ENCODE data around the gene EARS2.
"Not testable (repeated sequence)": the region's sequence is repeated elsewhere in the genome, so short reads cannot be mapped to it uniquely, and the experiment has no call there.

EARS2 gene

DNA sequence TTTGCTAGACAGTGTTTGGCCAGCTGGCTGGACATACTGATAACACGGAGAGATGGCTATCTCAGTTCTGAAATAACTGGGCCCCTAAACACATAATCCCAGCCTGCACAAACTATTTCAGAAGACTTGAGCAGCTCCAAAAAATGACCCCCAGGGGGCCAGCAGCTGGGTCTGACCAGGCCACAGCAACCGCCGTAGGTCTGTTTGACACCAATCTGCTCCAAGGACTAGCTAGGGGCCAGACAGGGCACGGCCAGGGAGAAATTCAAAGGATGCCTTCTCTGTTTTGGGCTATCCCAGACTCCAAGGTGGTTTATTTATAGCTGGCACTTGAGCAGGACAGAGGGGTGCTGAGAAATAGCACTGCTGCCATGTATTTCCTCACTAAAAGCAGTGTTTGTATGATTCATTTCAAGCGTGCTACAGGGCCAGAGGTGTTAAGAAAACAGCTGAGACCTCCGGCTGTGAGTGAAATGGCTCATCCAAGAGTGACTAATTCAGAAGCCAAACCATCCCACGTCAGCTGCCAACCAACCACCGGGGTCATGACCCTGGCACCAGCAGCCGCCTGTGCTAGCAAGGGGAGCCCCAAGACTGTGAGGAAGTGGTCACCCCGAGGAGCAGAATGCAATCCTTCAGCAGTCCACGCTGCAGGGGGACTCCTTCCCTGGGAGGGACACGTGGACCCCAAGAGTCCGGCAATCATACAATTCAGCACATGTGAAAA, 52.5 kb downstream of the EARS2 start:
- peak; percentile 65 to 70 for DNase-seq

GRCh38 chr16:23504076-23504452, 53.1 kb downstream of the EARS2 start:
- no peak for DNase-seq

DNA sequence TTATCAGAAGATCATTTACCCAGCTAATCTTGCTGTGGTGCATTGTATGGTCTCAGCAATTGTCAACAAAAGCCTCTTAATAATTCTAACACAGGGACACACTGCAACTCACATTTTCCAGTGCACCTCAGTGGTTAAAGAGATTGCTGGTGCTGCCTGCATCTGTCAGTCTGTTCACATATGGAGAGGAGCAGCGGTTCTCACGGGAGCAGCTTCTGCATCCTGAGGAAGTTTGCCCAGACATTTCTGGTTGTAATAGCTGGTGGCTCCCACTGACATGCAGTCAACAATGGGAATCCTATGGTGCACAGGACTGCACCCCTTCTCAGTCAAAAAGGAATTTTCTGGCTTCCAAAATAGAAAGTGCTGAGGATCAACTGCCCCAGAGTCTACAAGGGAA, 54.7 kb downstream of the EARS2 start:
- no peak for DNase-seq

DNA sequence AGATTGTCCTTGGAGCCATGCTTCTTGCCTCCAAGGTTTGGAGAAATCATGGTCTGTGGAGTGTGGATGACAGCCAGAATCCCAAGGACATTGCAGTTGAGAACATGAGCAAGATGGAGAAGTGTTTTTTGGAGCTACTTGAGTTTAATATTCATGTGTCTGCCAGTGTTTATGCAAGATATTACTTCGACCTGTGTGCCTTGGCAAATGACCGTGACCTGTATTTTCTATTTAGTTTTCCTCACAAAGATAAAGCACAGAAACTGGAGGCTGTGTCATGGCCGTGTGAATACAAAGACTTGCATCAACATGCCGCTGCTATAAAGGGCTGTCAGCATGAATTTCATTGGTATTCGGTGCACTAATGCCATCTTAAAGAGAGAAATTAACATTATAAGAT, 55.9 kb downstream of the EARS2 start:
- DNase-seq, result no peak

- no peak for DNase-seq
Observed at GRCh38 chr16:23500862-23501225, 56.3 kb downstream of the EARS2 start.

DNA sequence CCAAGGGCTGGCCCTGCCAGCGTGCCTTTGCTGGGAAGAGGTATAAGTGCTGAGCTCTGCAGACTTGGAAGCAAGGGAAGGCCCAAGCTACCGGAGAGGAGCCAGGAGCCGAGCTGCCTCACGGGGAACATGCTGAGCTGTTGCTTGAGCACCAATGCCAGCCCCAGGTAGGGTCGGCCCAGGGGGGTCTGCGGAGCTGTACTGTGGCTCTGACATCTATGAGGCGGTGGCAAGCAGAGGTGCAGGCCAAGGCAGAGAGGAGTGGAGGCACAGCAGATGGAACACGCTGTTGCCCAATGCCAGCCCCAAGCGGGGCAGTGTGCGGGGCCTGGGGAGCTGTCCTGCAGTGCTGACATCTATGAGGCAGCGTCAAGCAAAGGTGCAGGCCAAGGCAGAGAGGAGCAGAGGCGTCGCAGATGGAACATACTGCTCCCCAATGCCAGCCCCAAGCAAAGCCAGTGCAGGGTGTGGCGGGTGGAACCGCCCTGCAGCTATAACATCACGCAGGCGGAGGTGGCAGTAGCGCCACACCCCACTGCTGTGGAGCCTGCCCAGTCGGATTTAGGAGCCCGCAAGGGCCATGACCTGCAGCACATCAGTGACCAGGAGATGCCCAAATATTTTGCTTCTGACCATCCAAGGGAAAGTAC, 56.8 kb downstream of the EARS2 start:
- DNase-seq, result no peak

DNA sequence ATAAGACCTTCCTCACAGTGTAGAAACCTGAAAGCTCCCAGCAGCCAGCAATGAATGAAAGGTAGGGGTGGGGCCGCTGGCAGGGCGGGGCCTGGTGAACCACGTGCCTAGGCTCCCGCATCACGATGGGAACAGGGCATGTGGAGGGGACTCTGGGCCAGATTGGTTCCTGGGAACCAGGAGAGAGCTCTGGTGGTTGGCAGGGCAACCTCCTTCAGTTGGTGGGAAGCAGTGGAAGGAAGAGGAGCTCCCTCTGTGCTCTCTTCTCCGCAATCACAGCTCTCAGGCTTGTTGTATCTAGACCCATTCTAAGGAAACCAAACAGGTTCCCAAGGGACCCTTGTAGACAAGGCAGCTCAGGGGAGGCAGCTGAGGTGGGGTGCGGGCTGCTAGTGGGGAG, 57.3 kb downstream of the EARS2 start:
- no peak for DNase-seq

- no peak for DNase-seq
Observed at GRCh38 chr16:23498863-23499262, 58.3 kb downstream of the EARS2 start.

DNA sequence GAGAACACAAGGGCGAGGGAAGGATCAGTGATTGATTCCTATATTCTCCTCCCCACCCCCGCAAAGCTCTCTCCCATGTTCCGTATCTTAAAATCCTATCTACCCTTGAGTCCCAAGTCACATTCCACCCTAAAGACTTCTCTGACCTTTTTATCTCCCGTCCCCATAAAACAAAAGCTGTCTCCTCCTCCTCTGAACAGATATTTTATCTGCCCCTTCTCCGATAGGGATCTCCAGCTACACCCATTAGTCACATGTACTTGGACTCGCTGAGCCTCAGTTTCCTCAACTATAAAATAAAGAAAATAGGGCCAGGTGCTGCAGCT, 59.6 kb downstream of the EARS2 start:
- no peak for DNase-seq

- no peak for DNase-seq
Observed at GRCh38 chr16:23496821-23497542, 60.2 kb downstream of the EARS2 start.

GRCh38 chr16:23495671-23496070, 61.5 kb downstream of the EARS2 start:
- DNase-seq, result no peak

DNA sequence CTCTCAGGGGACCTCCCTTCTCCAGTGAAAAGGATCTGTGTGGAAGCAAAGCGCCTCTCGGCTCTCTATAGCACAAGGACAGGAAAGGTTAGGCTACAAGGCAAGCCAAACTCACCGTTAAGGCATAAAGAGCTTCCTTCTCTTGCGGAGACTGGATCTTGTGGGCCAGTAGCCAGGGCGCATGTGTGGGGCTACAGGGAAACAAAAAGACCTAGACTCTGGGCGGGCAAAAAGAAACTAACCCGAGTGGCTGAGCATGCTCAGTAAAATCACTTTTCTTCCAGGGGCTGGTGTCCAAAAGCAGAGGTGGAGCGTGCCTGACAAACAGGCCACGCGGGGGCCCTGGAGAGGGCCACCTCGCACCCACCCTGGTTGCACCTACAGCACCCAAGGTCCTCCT, 63.0 kb downstream of the EARS2 start:
- DNase-seq, result no peak

DNA sequence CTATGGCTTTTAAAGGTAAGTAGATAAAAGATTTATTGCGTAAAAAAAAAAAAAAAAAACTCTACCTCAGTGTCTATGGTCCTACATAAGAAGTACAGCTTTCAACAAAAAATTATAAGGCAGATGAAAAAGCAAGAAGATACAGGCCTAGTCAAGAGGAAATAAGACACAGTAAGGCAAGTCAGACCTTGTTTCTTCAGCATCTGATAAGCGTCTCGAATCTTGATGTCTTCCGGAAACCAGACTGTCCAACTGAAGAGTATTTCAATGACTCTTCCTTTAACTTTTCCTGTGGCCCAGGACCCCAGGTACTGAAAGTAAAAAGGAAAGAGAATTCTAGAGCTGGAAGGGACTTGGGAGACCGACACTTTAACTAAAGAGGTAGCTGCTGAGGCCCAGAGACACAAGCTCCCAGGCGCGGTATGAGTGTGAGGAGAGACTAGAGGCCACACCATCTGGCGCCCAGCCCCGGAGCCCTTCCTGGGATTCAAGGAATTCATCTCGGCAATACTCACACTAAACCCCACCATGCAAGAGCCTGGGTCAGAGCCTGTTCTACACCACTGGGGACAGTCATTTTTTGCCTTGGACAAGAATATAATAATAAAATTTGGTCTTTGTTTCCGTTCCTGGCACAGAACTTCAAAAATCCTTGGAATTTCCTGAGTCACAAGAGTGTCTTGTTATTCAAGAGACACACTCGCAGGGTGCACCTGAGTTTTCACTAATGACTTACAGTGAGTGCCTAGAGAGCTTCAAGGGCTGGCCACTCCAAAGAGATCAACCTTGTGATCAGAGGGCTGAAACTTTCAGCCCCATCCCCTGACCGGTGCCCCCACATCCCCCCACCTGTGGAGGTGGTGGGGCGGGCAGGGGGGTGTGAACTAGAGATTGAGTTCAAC, 65.4 kb downstream of the EARS2 start:
- DNase-seq, result no peak

DNA sequence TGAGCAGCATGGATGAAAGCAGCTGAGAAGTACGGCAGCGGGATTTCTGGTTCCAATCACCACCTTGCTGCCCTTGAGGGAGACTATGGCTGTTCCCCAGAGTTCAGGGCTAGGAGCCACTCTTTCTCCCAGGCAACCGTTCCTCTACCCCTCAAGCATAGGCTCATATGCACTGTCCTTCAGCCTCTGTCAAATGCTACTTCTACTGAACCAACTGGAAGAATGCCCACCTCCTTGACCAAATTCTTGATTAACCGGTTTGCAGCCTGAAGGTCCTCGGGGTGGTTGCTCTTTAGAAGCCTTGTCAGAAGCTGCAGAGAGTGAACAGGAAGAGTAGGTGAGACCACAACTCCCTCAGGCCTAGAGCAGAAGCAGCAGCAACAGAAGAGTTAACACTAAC, 70.7 kb downstream of the EARS2 start:
- DNase-seq, result no peak

DNA sequence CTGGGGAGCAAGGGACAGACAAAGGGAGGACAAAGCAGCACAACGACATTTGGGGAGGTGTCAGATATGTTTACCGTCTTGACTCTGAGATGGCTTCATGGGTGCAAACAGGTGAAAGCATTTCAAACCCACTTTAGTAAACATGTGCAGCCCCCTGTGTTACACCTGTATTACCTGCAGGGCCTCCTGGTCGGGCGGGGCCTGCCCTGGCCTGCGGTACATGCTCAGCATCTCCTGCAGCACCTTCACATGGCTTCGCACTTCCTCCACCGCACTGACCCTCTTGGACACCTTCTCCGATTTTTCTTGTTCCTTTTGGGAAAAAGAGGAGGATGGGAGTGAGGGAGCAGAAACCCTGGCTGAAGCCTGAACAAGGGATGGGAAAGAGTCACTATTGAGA, 71.3 kb downstream of the EARS2 start:
- no peak for DNase-seq

DNA sequence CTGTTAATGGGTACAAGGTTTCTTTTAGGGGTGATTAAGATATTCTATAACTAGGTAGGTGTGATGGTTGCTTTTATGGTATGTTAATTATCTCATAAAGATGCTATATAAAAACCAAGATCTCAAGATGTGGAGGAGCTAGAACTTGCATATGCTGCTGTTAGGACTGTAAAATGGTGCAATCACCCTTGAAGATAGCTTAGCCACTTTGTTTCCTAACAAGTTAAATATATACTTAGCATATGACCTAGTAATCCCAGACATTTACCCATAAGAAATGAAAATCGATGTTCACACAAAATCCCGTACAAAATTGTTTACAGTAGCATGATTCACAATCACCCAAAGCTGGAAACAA, 71.9 kb downstream of the EARS2 start:
- no peak for DNase-seq

DNA sequence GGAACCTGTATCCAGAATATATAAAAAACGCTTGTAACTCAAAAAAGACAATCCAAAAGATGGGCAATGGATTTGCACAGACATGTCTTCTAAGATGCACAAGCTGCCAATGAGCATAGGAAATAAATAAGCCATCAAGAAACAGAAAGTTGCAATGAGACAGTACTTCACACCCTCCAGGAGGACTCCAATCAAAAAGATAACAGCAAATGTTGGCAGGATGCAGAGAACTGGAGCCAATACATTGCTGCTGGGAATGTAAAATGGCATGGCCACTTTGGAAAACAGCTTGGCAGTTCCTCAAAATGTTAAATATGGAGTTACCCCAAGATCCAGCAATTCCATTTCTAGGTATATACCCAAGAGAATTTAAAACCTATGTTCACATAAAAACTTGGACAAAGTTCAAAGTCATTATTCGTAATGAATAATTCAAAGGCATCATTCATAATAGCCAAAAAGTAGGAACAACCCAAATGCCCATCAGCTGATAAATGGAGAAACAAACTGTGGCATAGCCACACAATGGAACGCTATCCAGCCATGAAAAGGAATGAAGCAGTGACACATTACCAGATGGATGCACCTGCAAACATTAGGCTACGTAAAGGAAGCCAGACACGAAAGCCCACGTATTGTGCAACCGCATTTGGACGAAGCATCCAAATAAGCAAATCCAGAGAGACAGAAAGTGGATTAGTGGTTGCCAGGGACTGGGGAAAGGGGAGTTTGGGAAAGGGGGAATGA, 72.5 kb downstream of the EARS2 start:
- no peak for DNase-seq

GRCh38 chr16:23483492-23483891, 73.7 kb downstream of the EARS2 start:
- DNase-seq, result not testable (repeated sequence)

- DNase-seq, result no peak
Observed at GRCh38 chr16:23482778-23483177, 74.4 kb downstream of the EARS2 start.

GRCh38 chr16:23480257-23480656, 76.9 kb downstream of the EARS2 start:
- no peak for DNase-seq

DNA sequence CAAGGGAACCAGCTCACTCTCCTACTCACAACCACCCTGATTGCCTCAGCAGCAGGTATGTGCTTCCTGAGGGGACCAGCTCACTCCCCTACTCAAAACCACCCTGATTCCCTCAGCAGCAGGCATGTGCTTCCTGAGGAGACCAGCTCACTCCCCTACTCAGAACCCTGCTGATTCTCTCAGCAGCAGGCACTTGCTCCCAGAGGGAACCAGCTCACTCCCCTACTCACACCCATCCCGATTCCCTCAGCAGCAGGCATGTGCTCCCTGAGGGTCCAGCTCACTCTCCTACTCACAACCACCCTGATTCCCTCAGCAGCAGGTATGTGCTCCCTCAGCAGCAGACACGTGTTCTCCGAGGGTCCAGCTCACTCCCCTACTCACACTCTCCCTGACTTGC, 78.0 kb downstream of the EARS2 start:
- DNase-seq, result no peak

- no peak for DNase-seq
Observed at GRCh38 chr16:23478566-23478965, 78.6 kb downstream of the EARS2 start.

DNA sequence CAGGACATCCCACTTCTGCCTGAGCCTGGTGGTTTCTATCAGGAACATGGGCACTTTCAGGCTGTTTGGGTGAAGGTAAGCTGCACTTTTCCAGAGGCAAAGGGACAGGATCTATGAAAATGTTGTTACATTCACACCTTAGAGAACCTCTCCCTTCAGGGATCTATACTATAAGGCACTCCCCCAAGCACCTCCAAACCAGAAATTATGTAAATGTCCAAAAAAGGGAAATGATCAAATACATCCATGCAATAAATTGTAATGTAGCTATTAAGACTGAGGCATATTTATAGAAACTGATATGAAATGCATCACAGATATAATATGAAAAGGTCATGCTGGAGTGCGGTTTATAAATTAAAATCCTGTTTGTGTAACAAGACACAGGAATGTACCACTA, 80.9 kb downstream of the EARS2 start:
- DNase-seq, result no peak

Data from AML-193 (cell line).